ENCODE measurements around the gene LYRM9.

- TF ChIP-seq CTCF (IDR thresholded peaks at IDR 0.05) (no peak), POLR2A (IDR thresholded peaks at IDR 0.05) (no peak)
These were observed 10.9 kb upstream of the LYRM9 start for GRCh38 chr17:27904114-27904513.

Data from adrenal gland (tissue), 5 donors.